Measurements from ENCODE around the gene VSNL1.

- no peak for TF ChIP-seq CTCF (conservative IDR thresholded peaks at IDR 0.05; ENCODE audit: low read depth, low read length)
- TF ChIP-seq EZH2 (IDR thresholded peaks at IDR 0.05; ENCODE audit: low read length, unreplicated experiment) = no peak
Observed at GRCh38 chr2:17615728-17616351, 75.3 kb downstream of the VSNL1 start.
